Activated T-cell treated with anti-CD3 and anti-CD28 coated beads for 48 hours (primary cell): ENCODE measurements around the gene TMEM86A.
A peak's percentile ranks its signal among the peaks of the same experiment; 100 is the strongest.

Experiments
- DNase-seq: peaks from one replicate; pipeline ENCODE4 v3.0.0-alpha.2; 2020; ENCODE audit warnings: low read depth

TMEM86A gene

GRCh38 chr11:18700375-18700774, 1.8 kb downstream of the TMEM86A start:
- no peak for DNase-seq

DNA sequence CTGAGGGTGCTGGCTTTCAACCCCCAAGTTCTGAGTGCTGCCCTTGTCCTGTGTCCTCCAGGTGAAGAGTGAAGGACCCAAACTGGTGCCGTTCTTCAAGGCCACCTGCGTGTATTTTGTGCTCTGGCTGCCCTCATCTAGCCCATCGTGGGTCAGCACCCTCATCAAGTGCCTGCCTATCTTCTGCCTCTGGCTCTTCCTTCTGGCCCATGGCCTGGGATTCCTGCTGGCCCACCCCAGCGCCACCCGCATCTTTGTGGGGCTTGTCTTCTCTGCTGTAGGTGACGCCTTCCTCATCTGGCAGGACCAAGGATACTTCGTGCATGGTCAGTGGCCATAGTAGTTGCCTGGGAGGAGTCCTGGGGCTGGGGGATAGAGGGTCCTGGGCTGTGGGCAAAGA, 2.3 kb downstream of the TMEM86A start:
- DNase-seq = no peak

- no peak for DNase-seq
Observed at GRCh38 chr11:18701614-18702216, 3.1 kb downstream of the TMEM86A start.

- DNase-seq = no peak
Observed at GRCh38 chr11:18703001-18703763, 4.6 kb downstream of the TMEM86A start.

DNA sequence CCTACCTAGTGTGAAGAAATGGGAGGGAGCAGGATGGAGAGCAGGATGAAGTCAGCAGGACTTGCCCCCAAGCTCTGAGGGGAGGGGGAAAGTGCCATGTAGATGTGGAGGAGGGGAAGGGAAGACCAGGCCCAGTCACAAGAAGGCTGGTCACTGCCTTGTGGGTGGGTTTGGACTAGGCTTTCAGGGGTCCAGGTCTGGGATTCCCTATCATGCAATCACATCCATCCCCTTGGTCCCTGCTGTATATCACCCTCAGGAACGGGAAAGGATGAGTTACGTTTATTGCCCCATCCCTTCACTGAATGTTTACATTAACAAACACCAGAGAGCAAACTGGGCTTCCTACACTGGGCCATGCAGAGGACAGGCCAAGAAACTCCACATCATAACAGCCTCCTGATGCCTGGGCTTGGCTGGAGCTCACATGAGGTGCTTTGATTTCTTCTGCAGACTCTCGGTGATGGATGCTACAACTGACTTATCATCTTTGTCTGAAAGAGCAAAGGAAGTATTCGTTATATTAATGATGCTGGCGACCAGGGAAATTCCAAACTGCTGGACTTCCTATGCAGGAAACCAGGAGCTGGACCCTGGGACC, 5.6 kb downstream of the TMEM86A start:
- no peak for DNase-seq

DNA sequence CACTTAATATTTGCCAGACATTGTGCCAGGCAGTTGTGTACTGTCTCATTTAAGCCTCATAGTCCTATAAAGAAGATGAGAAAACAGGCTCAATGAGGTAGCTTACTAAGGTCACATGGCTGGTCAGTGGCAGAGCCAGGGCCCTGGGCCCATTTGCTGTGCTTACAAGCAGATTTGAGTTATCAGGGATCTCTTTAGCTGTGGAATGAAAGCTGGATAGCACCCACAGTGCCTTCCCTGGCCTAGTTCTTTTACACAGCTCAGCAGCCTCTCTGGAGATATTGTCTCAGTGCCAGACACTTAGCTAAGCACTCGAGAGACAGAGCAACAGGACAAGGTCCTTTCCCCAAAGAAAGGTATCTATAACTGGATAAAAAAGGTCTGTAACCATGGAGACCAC, 6.1 kb downstream of the TMEM86A start:
- no peak for DNase-seq

- no peak for DNase-seq
Observed at GRCh38 chr11:18705651-18706281, 7.2 kb downstream of the TMEM86A start.

DNA sequence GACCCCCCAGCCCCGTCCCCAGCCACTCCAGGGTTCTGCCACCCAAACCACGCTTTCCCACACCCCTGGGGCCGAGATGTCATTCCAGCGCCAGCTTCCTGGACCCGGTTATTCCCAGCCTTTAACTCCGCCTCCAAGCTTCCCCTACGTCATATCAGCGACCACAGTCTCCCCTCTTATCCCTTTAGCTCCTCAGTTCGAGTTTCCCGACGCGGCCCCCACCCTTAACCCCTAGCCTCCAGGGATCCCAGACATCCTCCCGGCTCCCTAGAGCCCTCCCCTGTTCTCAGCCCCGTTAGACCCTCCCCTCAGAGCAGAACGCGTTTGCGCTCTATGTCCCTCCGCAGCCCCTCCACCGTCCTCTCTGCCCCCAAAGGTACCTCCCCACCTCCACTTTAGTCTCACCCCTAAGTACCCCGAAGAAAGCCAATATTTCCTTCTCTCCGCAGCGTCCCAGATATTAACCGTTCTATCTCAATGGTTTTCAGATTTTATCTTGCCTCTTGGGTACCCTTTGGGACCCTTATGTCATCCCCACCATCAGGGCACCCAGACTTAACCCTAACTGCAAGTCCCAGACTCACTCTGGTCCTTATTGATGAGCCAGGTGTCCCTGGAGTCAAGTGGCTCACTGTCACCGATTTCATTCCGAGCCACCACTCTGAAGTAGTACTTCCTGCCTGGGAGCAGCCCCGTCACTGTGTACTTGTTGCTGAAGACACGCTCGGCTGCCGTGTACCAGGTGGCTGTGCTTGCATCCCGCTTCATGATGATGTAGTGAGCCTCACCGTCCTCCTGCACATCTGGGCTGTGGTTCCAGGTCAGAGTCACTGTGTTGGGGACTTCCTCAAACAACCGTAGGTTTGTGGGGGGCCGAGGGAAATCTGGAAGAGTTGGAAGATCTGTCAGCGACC, 8.0 kb downstream of the TMEM86A start:
- DNase-seq = no peak

- no peak for DNase-seq
Observed at GRCh38 chr11:18707811-18708340, 9.3 kb downstream of the TMEM86A start.

DNA sequence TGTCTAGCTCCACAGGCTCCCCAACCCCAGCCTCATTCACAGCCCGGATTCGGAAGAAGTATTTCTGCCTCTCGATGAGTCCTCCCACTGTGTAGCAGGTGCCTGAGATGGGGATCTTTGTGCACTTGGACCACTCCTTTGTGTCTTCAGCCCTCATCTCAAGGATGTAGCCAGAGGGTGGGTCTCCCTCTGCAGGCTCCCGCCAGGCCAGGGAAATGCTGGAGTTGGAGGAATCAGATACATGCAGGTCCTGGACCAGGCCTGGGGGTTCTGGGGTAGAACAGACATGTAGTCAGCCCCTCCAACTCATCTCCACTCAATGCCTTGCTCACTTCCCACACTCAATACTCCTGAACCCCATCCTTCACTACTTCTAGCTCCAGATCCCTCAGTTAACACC, 10.8 kb downstream of the TMEM86A start:
- no peak for DNase-seq

DNA sequence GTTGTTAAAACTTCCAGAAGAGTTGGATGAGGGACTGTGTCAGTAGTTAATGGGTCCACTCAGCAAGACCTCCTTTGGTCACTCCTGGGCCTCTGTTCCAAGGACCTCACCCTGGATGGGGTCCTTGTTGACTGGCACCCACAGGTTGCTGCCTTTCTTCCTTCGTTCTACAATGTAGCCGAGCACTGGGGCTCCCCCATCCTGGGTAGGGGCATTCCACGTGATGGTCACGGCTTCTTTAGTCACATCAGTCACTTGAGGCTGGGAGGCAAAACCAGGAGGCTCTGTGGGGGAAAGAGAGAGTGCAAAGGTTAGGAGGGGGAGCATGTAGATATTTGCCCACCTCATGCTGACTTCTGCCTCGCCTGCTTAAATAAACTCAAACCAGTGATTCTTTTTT, 12.0 kb downstream of the TMEM86A start:
- DNase-seq = no peak

DNA sequence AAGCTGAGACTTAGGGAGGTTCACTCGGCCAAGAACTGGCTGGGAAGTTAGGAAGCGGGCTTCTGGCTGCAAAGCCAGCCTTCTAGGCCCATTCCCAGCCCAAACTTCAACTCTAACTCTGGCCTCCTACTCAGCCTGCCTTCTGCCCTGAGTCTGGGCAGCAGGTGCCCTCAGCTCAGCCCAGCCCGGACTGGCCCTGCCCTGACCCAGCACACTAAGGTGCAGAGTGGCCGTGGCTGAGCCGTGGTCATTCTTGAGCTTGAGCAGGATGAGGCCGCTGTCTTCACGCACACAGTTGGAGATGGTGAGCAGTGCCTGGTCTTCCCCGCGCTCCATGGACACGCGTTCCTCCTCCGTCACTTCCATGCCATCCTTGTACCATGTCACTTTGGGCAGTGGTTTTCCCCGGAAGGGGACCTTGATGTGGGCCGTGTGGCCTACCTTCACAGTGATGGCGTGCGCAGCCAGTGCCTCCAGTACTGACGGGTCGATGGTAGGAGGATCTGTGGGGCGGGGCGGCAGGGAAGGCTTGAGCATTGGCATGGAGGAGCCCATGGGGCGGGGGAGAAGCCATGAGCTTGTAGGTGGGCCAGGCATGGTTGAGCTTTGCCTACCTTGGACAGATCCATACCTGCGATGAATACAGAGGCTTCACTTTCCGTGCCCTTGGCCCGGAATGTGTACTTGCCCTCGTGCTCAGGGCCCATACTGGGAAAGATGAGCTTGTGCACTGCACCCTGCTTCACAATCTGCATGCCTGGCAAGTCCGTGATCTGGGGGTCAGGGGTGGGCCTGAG, 15.3 kb downstream of the TMEM86A start:
- no peak for DNase-seq

DNA sequence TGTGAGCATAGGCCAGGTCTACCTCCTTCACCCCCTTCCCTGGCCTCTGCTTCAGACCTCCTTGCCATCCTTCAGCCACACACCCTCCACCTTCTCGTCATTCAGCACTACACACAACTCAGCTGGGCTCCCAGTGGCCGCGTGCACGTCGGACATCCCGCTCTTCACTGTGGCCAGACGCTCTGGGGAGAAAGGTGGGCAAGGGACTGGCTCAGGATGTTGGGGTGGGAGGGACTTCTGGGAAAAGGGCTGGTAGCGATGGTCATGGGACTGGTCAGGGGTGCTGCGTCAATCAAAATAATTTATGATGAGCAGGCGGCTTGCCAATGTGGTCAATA, 15.8 kb downstream of the TMEM86A start:
- no peak for DNase-seq

- no peak for DNase-seq
Observed at GRCh38 chr11:18715476-18715875, 16.9 kb downstream of the TMEM86A start.

GRCh38 chr11:18720091-18720807, 21.7 kb downstream of the TMEM86A start:
- DNase-seq = no peak

- DNase-seq = peak; percentile 79
Observed at GRCh38 chr11:18720808-18721560, 22.4 kb downstream of the TMEM86A start.

GRCh38 chr11:18721561-18722292, 23.1 kb downstream of the TMEM86A start:
- DNase-seq = peak; percentile 35

DNA sequence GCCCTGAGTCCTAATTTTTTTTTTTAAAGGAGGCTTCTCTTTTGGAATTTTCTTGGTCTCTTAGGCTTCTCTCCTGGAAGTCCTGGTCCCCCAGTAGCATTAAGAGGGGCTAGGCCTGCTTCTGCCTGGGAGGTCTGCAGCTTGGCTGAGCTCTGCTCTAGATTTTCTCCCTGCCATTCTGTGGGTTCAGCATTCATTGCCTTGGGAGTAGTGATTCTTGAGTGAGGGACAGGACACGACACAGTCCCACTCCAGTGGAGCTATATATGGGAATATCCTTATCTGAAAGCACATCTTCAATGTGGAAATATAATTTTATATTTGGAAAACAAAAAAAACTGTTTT, 23.7 kb downstream of the TMEM86A start:
- no peak for DNase-seq

DNA sequence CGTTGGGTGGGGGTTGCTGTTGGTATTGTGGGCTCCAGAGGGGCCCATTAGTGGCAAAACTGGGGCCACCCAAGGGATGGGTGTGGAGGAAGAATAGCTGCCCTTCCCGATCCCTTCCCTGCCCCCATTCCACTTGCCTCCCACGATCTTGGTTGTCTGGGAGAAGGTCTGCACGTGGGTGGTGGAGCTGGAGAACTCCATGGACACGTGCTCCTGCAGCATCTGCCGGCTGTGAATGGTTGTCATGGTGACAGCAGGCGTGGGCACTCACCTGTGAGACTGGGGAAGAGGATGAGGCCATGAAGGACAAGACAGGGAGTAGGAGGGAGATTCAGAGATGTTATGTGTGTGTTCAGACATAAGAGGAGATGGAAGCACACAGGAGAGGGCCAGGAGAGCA, 25.4 kb downstream of the TMEM86A start:
- DNase-seq = no peak
